HCT116 (cell line): ENCODE data around the gene RAB26.

Source experiments
- CTCF ChIP-seq, 3 experiments: fragments of 200-600 bp in 1 of 3; sonication (generic) in 1 of 3; IDR thresholded peaks in 2 of 3; conservative IDR thresholded peaks in 1 of 3; 2 replicates each; pipeline ENCODE4 v1.5.1; 2012 to 2017; ENCODE audit warnings: low read depth in 2 of 3, low read length in 2 of 3, antibody characterized with exemption in 1 of 3, borderline replicate concordance in 1 of 3, control low read depth in 1 of 3, mild to moderate bottlenecking in 1 of 3, mixed read lengths in 1 of 3, mixed run types in 1 of 3, moderate library complexity in 1 of 3; ENCODE audit not compliant: insufficient read depth in 1 of 3
- ELF1 ChIP-seq: IDR thresholded peaks from 2 replicates; pipeline ENCODE4 v1.6.1; 2012; ENCODE audit warnings: low read depth, borderline replicate concordance
- EZH2phosphoT487 ChIP-seq: fragments of 200-600 bp; IDR thresholded peaks from 2 replicates; pipeline ENCODE4 v1.6.1; 2018; ENCODE audit warnings: antibody characterized with exemption, borderline replicate concordance
- JUND ChIP-seq: IDR thresholded peaks from 2 replicates; pipeline ENCODE4 v1.6.1; 2012
- POLR2A ChIP-seq: IDR thresholded peaks from 2 replicates; pipeline ENCODE4 v1.7.0; 2011; ENCODE audit warnings: borderline replicate concordance; ENCODE audit not compliant: insufficient read depth, insufficient read length; ENCODE audit errors: extremely low read depth
- POLR2AphosphoS5 ChIP-seq: IDR thresholded peaks from 2 replicates; pipeline ENCODE4 v1.6.1; 2011; ENCODE audit warnings: mild to moderate bottlenecking, low read depth, low read length, moderate library complexity
- RAD21 ChIP-seq: IDR thresholded peaks from 2 replicates; pipeline ENCODE4 v1.6.1; 2012; ENCODE audit warnings: low read depth, mild to moderate bottlenecking
- SIN3A ChIP-seq: IDR thresholded peaks from 2 replicates; pipeline ENCODE4 v1.6.1; 2012; ENCODE audit warnings: low read depth
- SP1 ChIP-seq: IDR thresholded peaks from 2 replicates; pipeline ENCODE4 v1.6.1; 2012; ENCODE audit warnings: low read depth
- YY1 ChIP-seq: IDR thresholded peaks from 2 replicates; pipeline ENCODE4 v1.6.1; 2011; ENCODE audit warnings: low read length, low read depth, moderate library complexity, mild to moderate bottlenecking; ENCODE audit not compliant: insufficient replicate concordance; ENCODE audit errors: extremely low read depth
- TF ChIP-seq, protein P1 (sequence below): IDR thresholded peaks from 2 replicates; pipeline ENCODE4 v1.6.1; 2011; ENCODE audit warnings: mild to moderate bottlenecking, low read length, moderate library complexity; ENCODE audit not compliant: insufficient replicate concordance; ENCODE audit errors: extremely low read depth
- TF ChIP-seq, protein P2 (sequence below): IDR thresholded peaks from 2 replicates; pipeline ENCODE4 v1.6.1; 2012
- TF ChIP-seq, protein P3 (sequence below): IDR thresholded peaks from 2 replicates; pipeline ENCODE4 v1.6.1; 2012; ENCODE audit warnings: low read depth

DNA sequence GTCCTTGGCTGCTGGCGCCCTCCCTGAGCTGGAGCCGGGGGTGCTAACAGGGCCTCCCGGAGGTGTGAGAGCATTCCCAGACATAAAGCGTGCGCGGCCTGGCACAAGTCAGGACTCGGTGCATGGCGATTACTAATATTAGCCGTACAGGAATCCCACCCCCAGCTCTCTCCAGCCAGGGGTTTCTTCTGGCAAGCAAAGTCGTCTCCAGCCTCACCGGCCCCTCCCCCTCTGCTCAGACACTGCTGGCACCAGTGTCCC lies 43.0 kb downstream of the RAB26 start:
- TF ChIP-seq CTCF (IDR thresholded peaks at IDR 0.05 in 2 of 3, conservative IDR thresholded peaks at IDR 0.05 in 1 of 3; ENCODE audit: borderline replicate concordance in 1 of 3, insufficient read depth in 1 of 3, low read depth in 2 of 3, low read length in 2 of 3) (no peak), JUND (no peak), RAD21 (no peak), POLR2A (no peak), YY1 (no peak), ELF1 (no peak), SIN3A (no peak), EZH2phosphoT487 (no peak), SP1 (no peak), POLR2AphosphoS5 (no peak)
- TF ChIP-seq, protein P1, sequence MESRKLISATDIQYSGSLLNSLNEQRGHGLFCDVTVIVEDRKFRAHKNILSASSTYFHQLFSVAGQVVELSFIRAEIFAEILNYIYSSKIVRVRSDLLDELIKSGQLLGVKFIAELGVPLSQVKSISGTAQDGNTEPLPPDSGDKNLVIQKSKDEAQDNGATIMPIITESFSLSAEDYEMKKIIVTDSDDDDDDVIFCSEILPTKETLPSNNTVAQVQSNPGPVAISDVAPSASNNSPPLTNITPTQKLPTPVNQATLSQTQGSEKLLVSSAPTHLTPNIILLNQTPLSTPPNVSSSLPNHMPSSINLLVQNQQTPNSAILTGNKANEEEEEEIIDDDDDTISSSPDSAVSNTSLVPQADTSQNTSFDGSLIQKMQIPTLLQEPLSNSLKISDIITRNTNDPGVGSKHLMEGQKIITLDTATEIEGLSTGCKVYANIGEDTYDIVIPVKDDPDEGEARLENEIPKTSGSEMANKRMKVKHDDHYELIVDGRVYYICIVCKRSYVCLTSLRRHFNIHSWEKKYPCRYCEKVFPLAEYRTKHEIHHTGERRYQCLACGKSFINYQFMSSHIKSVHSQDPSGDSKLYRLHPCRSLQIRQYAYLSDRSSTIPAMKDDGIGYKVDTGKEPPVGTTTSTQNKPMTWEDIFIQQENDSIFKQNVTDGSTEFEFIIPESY, result no peak
- TF ChIP-seq, protein P2, sequence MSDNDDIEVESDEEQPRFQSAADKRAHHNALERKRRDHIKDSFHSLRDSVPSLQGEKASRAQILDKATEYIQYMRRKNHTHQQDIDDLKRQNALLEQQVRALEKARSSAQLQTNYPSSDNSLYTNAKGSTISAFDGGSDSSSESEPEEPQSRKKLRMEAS, result no peak
- TF ChIP-seq, protein P3, sequence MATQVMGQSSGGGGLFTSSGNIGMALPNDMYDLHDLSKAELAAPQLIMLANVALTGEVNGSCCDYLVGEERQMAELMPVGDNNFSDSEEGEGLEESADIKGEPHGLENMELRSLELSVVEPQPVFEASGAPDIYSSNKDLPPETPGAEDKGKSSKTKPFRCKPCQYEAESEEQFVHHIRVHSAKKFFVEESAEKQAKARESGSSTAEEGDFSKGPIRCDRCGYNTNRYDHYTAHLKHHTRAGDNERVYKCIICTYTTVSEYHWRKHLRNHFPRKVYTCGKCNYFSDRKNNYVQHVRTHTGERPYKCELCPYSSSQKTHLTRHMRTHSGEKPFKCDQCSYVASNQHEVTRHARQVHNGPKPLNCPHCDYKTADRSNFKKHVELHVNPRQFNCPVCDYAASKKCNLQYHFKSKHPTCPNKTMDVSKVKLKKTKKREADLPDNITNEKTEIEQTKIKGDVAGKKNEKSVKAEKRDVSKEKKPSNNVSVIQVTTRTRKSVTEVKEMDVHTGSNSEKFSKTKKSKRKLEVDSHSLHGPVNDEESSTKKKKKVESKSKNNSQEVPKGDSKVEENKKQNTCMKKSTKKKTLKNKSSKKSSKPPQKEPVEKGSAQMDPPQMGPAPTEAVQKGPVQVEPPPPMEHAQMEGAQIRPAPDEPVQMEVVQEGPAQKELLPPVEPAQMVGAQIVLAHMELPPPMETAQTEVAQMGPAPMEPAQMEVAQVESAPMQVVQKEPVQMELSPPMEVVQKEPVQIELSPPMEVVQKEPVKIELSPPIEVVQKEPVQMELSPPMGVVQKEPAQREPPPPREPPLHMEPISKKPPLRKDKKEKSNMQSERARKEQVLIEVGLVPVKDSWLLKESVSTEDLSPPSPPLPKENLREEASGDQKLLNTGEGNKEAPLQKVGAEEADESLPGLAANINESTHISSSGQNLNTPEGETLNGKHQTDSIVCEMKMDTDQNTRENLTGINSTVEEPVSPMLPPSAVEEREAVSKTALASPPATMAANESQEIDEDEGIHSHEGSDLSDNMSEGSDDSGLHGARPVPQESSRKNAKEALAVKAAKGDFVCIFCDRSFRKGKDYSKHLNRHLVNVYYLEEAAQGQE, result no peak
